BE2C (cell line): ENCODE data around the gene ZNF697.

Experiments
- DNase-seq: peaks from one replicate; pipeline ENCODE4 v3.0.0-alpha.2; 2020
- H3K27me3 ChIP-seq: fragments of 250-450 bp; sonication (Bioruptor Pico); 2 replicates; pipeline ENCODE4 v1.5.1; 2020; ENCODE audit warnings: mild to moderate bottlenecking
- H3K36me3 ChIP-seq: fragments of 250-450 bp; sonication (Bioruptor Pico); 2 replicates; pipeline ENCODE4 v1.5.1; 2020; ENCODE audit warnings: mild to moderate bottlenecking
- H3K4me1 ChIP-seq: fragments of 250-450 bp; sonication (Bioruptor Pico); 2 replicates; pipeline ENCODE4 v1.5.1; 2020
- H3K4me3 ChIP-seq: 2 replicates; pipeline ENCODE4 v1.5.1; 2011; ENCODE audit warnings: low read depth, low read length
- H3K9me3 ChIP-seq: fragments of 250-450 bp; sonication (Bioruptor Pico); 2 replicates; pipeline ENCODE4 v1.5.1; 2020
- TF ChIP-seq, protein P1 (sequence below): IDR thresholded peaks from 2 replicates; pipeline ENCODE4 v1.5.1; 2012; ENCODE audit warnings: mild to moderate bottlenecking, low read depth, low read length

Gene ZNF697

DNA sequence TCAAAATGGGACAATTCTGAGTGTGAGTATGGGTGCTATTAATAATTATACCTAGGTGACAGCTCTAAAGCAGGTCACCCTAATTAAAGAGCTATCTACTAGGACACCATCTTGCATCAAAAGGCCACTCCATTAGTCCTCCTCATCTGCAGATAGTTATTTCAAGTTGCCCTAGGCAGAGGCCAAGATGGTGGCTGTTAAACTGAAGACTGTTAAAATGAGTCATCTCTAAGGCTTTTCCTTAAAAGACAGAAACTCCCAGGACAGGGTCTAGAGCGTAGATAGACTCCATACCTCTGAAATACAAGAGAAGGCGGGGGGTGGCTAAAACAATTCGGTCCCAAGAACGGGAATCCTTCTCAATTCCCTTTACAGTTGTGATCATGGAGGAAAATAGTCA lies 4.5 kb upstream of the ZNF697 start:
- no peaks in the 10 kb centered on the region for H3K36me3 ChIP-seq
- no peak overlapping the region for H3K4me3 ChIP-seq
- H3K27me3 ChIP-seq: peaks cover 70% of the 10 kb centered on the region
- H3K9me3 ChIP-seq: no peaks in the 10 kb centered on the region
- no peak for DNase-seq
- no peaks in the 10 kb centered on the region for H3K4me1 ChIP-seq
- TF ChIP-seq, protein P1, sequence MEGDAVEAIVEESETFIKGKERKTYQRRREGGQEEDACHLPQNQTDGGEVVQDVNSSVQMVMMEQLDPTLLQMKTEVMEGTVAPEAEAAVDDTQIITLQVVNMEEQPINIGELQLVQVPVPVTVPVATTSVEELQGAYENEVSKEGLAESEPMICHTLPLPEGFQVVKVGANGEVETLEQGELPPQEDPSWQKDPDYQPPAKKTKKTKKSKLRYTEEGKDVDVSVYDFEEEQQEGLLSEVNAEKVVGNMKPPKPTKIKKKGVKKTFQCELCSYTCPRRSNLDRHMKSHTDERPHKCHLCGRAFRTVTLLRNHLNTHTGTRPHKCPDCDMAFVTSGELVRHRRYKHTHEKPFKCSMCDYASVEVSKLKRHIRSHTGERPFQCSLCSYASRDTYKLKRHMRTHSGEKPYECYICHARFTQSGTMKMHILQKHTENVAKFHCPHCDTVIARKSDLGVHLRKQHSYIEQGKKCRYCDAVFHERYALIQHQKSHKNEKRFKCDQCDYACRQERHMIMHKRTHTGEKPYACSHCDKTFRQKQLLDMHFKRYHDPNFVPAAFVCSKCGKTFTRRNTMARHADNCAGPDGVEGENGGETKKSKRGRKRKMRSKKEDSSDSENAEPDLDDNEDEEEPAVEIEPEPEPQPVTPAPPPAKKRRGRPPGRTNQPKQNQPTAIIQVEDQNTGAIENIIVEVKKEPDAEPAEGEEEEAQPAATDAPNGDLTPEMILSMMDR: no peak

DNA sequence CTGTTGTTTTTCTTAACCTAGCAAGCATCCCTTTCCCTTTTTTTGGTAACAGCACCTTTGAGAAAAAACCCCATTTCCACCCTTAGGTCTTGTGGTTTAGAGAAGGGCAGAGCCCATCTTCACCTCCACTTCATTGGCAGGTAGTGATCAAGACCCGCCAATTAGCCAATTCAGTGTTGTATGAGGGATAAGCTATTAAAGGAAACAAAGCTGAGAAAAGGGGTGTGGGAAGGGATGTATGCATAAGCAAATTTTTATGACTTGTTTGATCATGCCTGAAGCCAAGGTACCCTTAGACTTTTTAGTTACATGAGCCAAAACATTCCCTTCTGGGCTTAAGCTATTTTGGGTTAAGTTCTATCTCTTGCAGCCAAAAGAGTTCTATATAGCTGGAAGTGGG lies 3.6 kb upstream of the ZNF697 start:
- TF ChIP-seq, protein P1: no peak
- DNase-seq: no peak
- H3K4me1 ChIP-seq: no peaks in the 10 kb centered on the region

GRCh38 chr1:119651133-119651532 lies 3.1 kb upstream of the ZNF697 start:
- H3K4me1 ChIP-seq: no peaks in the 10 kb centered on the region
- H3K27me3 ChIP-seq: peaks cover 64% of the 10 kb centered on the region
- H3K4me3 ChIP-seq: no peak overlapping the region
- DNase-seq: no peak
- no peaks in the 10 kb centered on the region for H3K9me3 ChIP-seq
- TF ChIP-seq, protein P1: no peak
- no peaks in the 10 kb centered on the region for H3K36me3 ChIP-seq

More for the DNA sequence above, 3.6 kb upstream of the ZNF697 start:
- H3K36me3 ChIP-seq: no peaks in the 10 kb centered on the region
- H3K27me3 ChIP-seq: peaks cover 70% of the 10 kb centered on the region
- no peak overlapping the region for H3K4me3 ChIP-seq
- no peaks in the 10 kb centered on the region for H3K9me3 ChIP-seq

GRCh38 chr1:119648620-119649004 lies 546 bp upstream of the ZNF697 start:
- H3K9me3 ChIP-seq: no peaks in the 10 kb centered on the region
- peak overlapping the region; percentile 79 for H3K4me3 ChIP-seq

GRCh38 chr1:119647228-119647733 lies 785 bp downstream of the ZNF697 start:
- no peak for DNase-seq

More at GRCh38 chr1:119648620-119649004, 546 bp upstream of the ZNF697 start:
- H3K36me3 ChIP-seq: no peaks in the 10 kb centered on the region
- H3K4me1 ChIP-seq: no peaks in the 10 kb centered on the region
- peaks cover 39% of the 10 kb centered on the region for H3K27me3 ChIP-seq
- TF ChIP-seq, protein P1: no peak
- no peak for DNase-seq

GRCh38 chr1:119646521-119647227 lies 1.4 kb downstream of the ZNF697 start:
- Histone ChIP-seq H3K27me3 (peaks cover 20% of the 10 kb centered on the region), H3K36me3 (no peaks in the 10 kb centered on the region), H3K4me1 (no peaks in the 10 kb centered on the region), H3K4me3 (peak overlapping the region; percentile 91), H3K9me3 (no peaks in the 10 kb centered on the region)
- TF ChIP-seq, protein P1: no peak
- DNase-seq: no peak

More at GRCh38 chr1:119647228-119647733, 785 bp downstream of the ZNF697 start:
- TF ChIP-seq, protein P1: no peak
- Histone ChIP-seq H3K4me3 (peak overlapping the region; percentile 91), H3K27me3 (peaks cover 26% of the 10 kb centered on the region), H3K36me3 (no peaks in the 10 kb centered on the region), H3K4me1 (no peaks in the 10 kb centered on the region), H3K9me3 (no peaks in the 10 kb centered on the region)
